Hepatic stellate cell (primary cell): Measurements from ENCODE around the gene TMEM201.

Experiments used
- DNase-seq: peaks from one replicate; pipeline ENCODE4 v3.0.0; 2011; ENCODE audit warnings: low spot score

The TMEM201 gene

GRCh38 chr1:9654051-9654833 is 65.5 kb downstream of the TMEM201 start:
- no peak for DNase-seq

DNA sequence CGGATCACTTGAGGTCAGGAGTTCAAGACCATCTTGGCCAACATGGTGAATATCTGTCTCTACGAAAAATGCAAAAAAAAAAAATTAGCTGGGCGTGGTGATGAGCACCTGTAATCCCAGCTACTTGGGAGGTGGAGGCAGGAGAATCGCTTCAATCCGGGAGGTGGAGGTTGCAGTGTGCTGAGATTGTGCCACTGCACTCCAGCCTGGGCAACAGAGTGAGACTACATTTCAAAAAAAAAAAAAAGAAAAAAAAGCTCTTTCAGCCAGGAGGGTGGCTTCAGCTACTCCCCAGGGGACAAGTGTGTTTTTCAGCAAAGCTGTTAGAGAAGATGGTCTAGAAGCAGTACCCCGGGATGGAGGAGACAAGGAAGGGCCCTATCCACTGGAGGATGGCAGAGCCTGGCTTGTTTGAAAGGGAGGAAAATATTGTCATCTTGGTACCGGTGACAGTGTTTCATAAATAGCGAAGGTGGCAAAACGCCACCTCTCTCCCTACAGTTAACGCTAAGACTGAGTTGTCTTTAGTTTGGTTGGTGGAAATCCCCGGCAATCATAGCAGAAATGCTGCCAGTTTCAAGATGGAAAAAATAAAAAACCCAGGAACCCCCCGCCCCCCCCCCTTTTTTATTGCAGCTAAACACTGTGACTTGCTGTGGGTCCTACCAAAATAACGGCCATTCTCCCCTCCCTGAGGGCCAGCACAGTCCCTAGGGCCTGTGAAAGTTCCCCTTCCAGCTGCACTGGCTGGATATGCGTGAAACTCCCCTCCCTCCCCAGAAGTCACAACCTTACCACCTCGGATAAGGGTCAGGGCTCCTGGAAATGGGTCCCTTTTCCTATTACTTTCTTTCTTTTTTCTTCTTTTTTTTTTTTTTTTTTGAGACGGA is 66.4 kb downstream of the TMEM201 start:
- no peak for DNase-seq

- DNase-seq: no peak
Observed at GRCh38 chr1:9655836-9656235, 67.1 kb downstream of the TMEM201 start.

DNA sequence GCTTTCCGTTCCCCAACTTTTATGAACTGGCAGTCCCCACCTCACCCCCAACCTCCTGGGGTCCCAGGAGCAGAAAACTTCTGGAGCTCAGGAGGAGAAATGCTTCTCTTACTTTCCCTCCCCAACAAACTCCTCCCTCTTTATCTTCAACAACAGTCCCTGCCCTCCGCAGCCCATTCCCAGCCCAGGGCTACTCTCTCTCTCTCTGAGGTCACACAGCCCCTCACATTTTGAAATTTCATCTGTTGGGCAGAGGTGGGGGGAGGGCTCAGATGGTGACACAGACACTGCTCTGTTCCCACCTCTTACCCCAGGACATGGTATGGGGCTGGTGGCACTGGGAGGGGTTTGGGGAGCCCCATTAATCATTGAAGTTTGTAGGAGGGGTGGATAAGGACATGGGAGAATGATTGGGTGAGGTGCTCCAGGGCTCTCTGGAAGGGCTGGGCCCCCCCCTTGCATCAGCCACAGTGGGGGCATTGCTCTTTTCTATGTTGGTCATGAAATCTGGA is 68.9 kb downstream of the TMEM201 start:
- no peak for DNase-seq

- DNase-seq: no peak
Observed at GRCh38 chr1:9658199-9658598, 69.5 kb downstream of the TMEM201 start.

DNA sequence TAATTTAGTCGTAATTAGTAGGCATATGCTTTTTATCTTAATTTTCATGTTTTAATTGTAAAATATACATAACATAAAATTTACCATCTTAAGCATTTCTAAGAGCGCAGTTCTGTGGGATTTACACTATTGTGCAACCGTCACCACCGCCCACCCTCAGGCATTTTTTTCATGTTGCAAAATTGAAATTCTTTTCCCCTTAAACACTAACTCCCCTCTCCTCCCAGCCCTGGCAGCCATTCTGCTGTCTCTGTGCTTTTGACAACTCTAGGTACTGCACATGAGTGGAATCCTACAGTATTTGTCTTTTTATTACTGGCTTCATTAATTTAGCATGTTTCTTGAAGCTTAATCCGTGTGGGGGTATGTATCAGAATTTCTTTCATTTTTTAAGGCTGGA is 70.6 kb downstream of the TMEM201 start:
- peak; percentile 40 for DNase-seq

DNA sequence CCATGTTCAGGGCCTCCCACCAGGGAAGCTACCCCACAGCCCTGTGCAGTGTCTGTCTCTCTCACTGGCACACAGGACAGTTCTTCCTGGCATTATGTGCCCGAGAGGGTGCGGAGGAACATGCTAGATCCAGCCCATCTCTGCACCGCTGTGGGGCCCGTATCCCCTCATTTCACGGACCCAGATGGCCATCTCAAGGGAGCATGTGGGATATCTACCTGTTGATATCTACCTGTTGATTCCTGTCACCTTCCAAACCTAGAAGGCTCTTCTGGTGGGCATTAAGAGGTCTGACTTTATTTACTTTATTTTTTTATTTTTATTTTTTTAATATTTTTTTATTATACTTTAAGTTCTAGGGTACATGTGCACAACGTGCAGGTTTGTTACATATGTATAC is 74.5 kb downstream of the TMEM201 start:
- no peak for DNase-seq
